ENCODE measurements around the gene LDAH. TPM values are rescaled to one million over a fixed set of nuclear protein-coding genes. Genes with fewer than 3 reads are reported as not detected.
A peak's percentile ranks its signal among the peaks of the same experiment; 100 is the strongest.

Gene LDAH
- total RNA-seq, 1 experiment from 2014 or later = 17.8 TPM

- peak; percentile 25 for DNase-seq (ENCODE audit: low read depth)
Measured at GRCh38 chr2:20781656-20782265, 41.1 kb downstream of the LDAH start.

GRCh38 chr2:20771299-20771698, 51.6 kb downstream of the LDAH start:
- DNase-seq (ENCODE audit: low read depth) = no peak

- DNase-seq (ENCODE audit: low read depth) = no peak
Measured at GRCh38 chr2:20766798-20767644, 55.9 kb downstream of the LDAH start.

- DNase-seq (ENCODE audit: low read depth) = no peak
Measured at GRCh38 chr2:20766213-20766612, 56.7 kb downstream of the LDAH start.

GRCh38 chr2:20762945-20763683, 59.8 kb downstream of the LDAH start:
- no peak for DNase-seq (ENCODE audit: low read depth)

- no peak for DNase-seq (ENCODE audit: low read depth)
Measured at GRCh38 chr2:20759487-20759886, 63.4 kb downstream of the LDAH start.

- no peak for DNase-seq (ENCODE audit: low read depth)
Measured at GRCh38 chr2:20758997-20759396, 63.9 kb downstream of the LDAH start.

- DNase-seq (ENCODE audit: low read depth) = no peak
Measured at GRCh38 chr2:20757405-20758090, 65.4 kb downstream of the LDAH start.

- DNase-seq (ENCODE audit: low read depth) = no peak
Measured at GRCh38 chr2:20755132-20755800, 67.6 kb downstream of the LDAH start.

- no peak for DNase-seq (ENCODE audit: low read depth)
Measured at GRCh38 chr2:20752293-20752692, 70.6 kb downstream of the LDAH start.

- DNase-seq (ENCODE audit: low read depth) = no peak
Measured at GRCh38 chr2:20747317-20747716, 75.6 kb downstream of the LDAH start.

GRCh38 chr2:20745924-20746555, 76.9 kb downstream of the LDAH start:
- DNase-seq (ENCODE audit: low read depth) = no peak

- no peak for DNase-seq (ENCODE audit: low read depth)
Measured at GRCh38 chr2:20744366-20745335, 78.2 kb downstream of the LDAH start.

GRCh38 chr2:20738772-20739171, 84.1 kb downstream of the LDAH start:
- no peak for DNase-seq (ENCODE audit: low read depth)

GRCh38 chr2:20737505-20737904, 85.4 kb downstream of the LDAH start:
- no peak for DNase-seq (ENCODE audit: low read depth)

- DNase-seq (ENCODE audit: low read depth) = no peak
Measured at GRCh38 chr2:20728114-20728758, 94.7 kb downstream of the LDAH start.

GRCh38 chr2:20726913-20727312, 96.0 kb downstream of the LDAH start:
- no peak for DNase-seq (ENCODE audit: low read depth)

GRCh38 chr2:20725782-20726181, 97.1 kb downstream of the LDAH start:
- no peak for DNase-seq (ENCODE audit: low read depth)

GRCh38 chr2:20724500-20725053, 98.3 kb downstream of the LDAH start:
- no peak for DNase-seq (ENCODE audit: low read depth)

Data from HT1080 (cell line).